Esophagus (tissue), 2 donors: ENCODE data around the gene SH3RF2. TPM values are rescaled to one million over a fixed set of nuclear protein-coding genes. Genes with fewer than 3 reads are reported as not detected.
"Not testable (repeated sequence)": the region's sequence is repeated elsewhere in the genome, so short reads cannot be mapped to it uniquely, and the experiment has no call there.

Source experiments
- H3K27ac ChIP-seq, 2 donors: one replicate each; pipeline ENCODE4 v1.5.1; 2013; ENCODE audit warnings: low read depth in 2 of 2, mild to moderate bottlenecking in 2 of 2, inconsistent platforms in 1 of 2, low read length in 1 of 2, moderate library complexity in 1 of 2
- H3K27me3 ChIP-seq, 2 donors: one replicate each; pipeline ENCODE4 v1.6.1; 2013; ENCODE audit warnings: low read length in 2 of 2, control low read depth in 1 of 2, mild to moderate bottlenecking in 1 of 2; ENCODE audit not compliant: insufficient read depth in 2 of 2, control insufficient read depth in 1 of 2
- H3K36me3 ChIP-seq, 2 donors: one replicate each; pipeline ENCODE4 v1.6.1; 2013; ENCODE audit warnings: low read length in 1 of 2; ENCODE audit not compliant: control insufficient read depth in 2 of 2, insufficient read depth in 2 of 2
- H3K4me1 ChIP-seq, 2 donors: one replicate each; pipeline ENCODE4 v1.6.1; 2013; ENCODE audit warnings: low read length in 1 of 2; ENCODE audit not compliant: control insufficient read depth in 2 of 2, insufficient read depth in 2 of 2
- H3K4me3 ChIP-seq, 2 donors: one replicate each; pipeline ENCODE4 v1.5.1; 2013; ENCODE audit warnings: low read length in 2 of 2, mild to moderate bottlenecking in 2 of 2, low read depth in 1 of 2, moderate library complexity in 1 of 2
- H3K9me3 ChIP-seq, 2 donors: one replicate each; pipeline ENCODE4 v1.6.1; 2013; ENCODE audit warnings: mild to moderate bottlenecking in 2 of 2, low read depth in 1 of 2, low read length in 1 of 2, moderate library complexity in 1 of 2; ENCODE audit not compliant: control insufficient read depth in 2 of 2, insufficient read depth in 1 of 2
- WGBS, 2 donors: extraction: QIAGEN DNeasy Blood & Tissue Kit; methylation state at CpG; one replicate each; pipeline ENCODE4 v1.1.7; 2013; 5-methylcytosine and 5-hydroxymethylcytosine counted together
- polyA plus RNA-seq, 2 donors: library from polyadenylated mRNA; stranded (reverse); fragments of 200-250 nt; gene quantifications; one replicate each; pipeline ENCODE4 v1.2.3, GENCODE V29; 2013
- donor health status: healthy with polysubstance abuse.
- donor health status: Bipolar disorder and iron deficiency.

Gene SH3RF2
- polyA plus RNA-seq, 2 donors: 24.9 to 43.2 TPM

GRCh38 chr5:145945620-145946111, 9.3 kb downstream of the SH3RF2 start:
- 89 to 92% methylated on average over 2 of the region's 2 CpGs for WGBS, 2 donors
- Histone ChIP-seq H3K9me3 (no peaks in the 10 kb centered on the region), H3K4me1 (peaks cover 0 to 5% of the 10 kb centered on the region in 2 donors), H3K36me3 (no peaks in the 10 kb centered on the region), H3K27ac (no peak overlapping the region), H3K4me3 (no peak overlapping the region), H3K27me3 (no peaks in the 10 kb centered on the region)

- peak overlapping the region in 1 of 2 donors; percentile 34 for H3K27ac ChIP-seq
- no peaks in the 10 kb centered on the region for H3K36me3 ChIP-seq
- H3K4me1 ChIP-seq: peaks cover 0 to 5% of the 10 kb centered on the region in 2 donors
- H3K27me3 ChIP-seq: no peaks in the 10 kb centered on the region
- 62 to 67% methylated on average over 4 of the region's 4 CpGs for WGBS, 2 donors
- H3K9me3 ChIP-seq: no peaks in the 10 kb centered on the region
- no peak overlapping the region for H3K4me3 ChIP-seq
Observed at GRCh38 chr5:145946112-145946861, 9.9 kb downstream of the SH3RF2 start.

- H3K27ac ChIP-seq: no peak overlapping the region
- no peaks in the 10 kb centered on the region for H3K27me3 ChIP-seq
- no peaks in the 10 kb centered on the region for H3K9me3 ChIP-seq
- H3K4me1 ChIP-seq: peaks cover 0 to 3% of the 10 kb centered on the region in 2 donors
- H3K4me3 ChIP-seq: no peak overlapping the region
- no peaks in the 10 kb centered on the region for H3K36me3 ChIP-seq
Observed at GRCh38 chr5:145947581-145947980, 11.2 kb downstream of the SH3RF2 start.

- H3K4me1 ChIP-seq: peaks cover 0 to 3% of the 10 kb centered on the region in 2 donors
- H3K9me3 ChIP-seq: no peaks in the 10 kb centered on the region
- H3K27ac ChIP-seq: peak overlapping the region; percentile 83 to 88
- WGBS, 2 donors: 96 to 100% methylated on average over 3 of the region's 3 CpGs
- H3K36me3 ChIP-seq: no peaks in the 10 kb centered on the region
- H3K4me3 ChIP-seq: no peak overlapping the region
- no peaks in the 10 kb centered on the region for H3K27me3 ChIP-seq
Observed at GRCh38 chr5:145948047-145948446, 11.7 kb downstream of the SH3RF2 start.

GRCh38 chr5:145948921-145949320, 12.5 kb downstream of the SH3RF2 start:
- 51 to 54% methylated on average over 6 of the region's 6 CpGs for WGBS, 2 donors
- Histone ChIP-seq H3K27me3 (no peaks in the 10 kb centered on the region), H3K4me1 (peaks cover 0 to 3% of the 10 kb centered on the region in 2 donors), H3K4me3 (no peak overlapping the region), H3K27ac (peak overlapping the region; percentile 83 to 88), H3K36me3 (no peaks in the 10 kb centered on the region), H3K9me3 (no peaks in the 10 kb centered on the region)

GRCh38 chr5:145949474-145949873, 13.1 kb downstream of the SH3RF2 start:
- no peaks in the 10 kb centered on the region for H3K27me3 ChIP-seq
- peak overlapping the region; percentile 69 to 83 for H3K27ac ChIP-seq
- H3K36me3 ChIP-seq: no peaks in the 10 kb centered on the region
- H3K4me1 ChIP-seq: no peaks in the 10 kb centered on the region
- no peaks in the 10 kb centered on the region for H3K9me3 ChIP-seq
- WGBS, 2 donors: 49 to 50% methylated on average over 2 of the region's 2 CpGs
- H3K4me3 ChIP-seq: no peak overlapping the region

- Histone ChIP-seq H3K4me1 (no peaks in the 10 kb centered on the region), H3K36me3 (peaks cover 0 to 2% of the 10 kb centered on the region in 2 donors), H3K9me3 (no peaks in the 10 kb centered on the region), H3K27me3 (no peaks in the 10 kb centered on the region), H3K27ac (no peak overlapping the region), H3K4me3 (no peak overlapping the region)
- 58 to 60% methylated on average over 3 of the region's 3 CpGs for WGBS, 2 donors
Observed at GRCh38 chr5:145951071-145951470, 14.7 kb downstream of the SH3RF2 start.

- 71 to 77% methylated on average over 2 of the region's 2 CpGs for WGBS, 2 donors
- peaks cover 0 to 2% of the 10 kb centered on the region in 2 donors for H3K36me3 ChIP-seq
- no peaks in the 10 kb centered on the region for H3K9me3 ChIP-seq
- no peak overlapping the region for H3K27ac ChIP-seq
- no peaks in the 10 kb centered on the region for H3K4me1 ChIP-seq
- no peak overlapping the region for H3K4me3 ChIP-seq
- H3K27me3 ChIP-seq: no peaks in the 10 kb centered on the region
Observed at GRCh38 chr5:145953202-145953601, 16.8 kb downstream of the SH3RF2 start.

- H3K4me3 ChIP-seq, H3K27ac ChIP-seq, H3K27me3 ChIP-seq, H3K36me3 ChIP-seq, H3K4me1 ChIP-seq, H3K9me3 ChIP-seq: not testable (repeated sequence)
- WGBS, 2 donors: 90 to 93% methylated on average over 3 of the region's 3 CpGs
Observed at GRCh38 chr5:145954140-145954539, 17.8 kb downstream of the SH3RF2 start.

GRCh38 chr5:145957388-145957787, 21.0 kb downstream of the SH3RF2 start:
- Histone ChIP-seq H3K27me3 (no peaks in the 10 kb centered on the region), H3K4me1 (no peaks in the 10 kb centered on the region), H3K4me3 (no peak overlapping the region), H3K9me3 (no peaks in the 10 kb centered on the region), H3K36me3 (peaks cover 0 to 2% of the 10 kb centered on the region in 2 donors), H3K27ac (no peak overlapping the region)
- WGBS, 2 donors: 88% methylated on average over 3 of the region's 3 CpGs
